Effector CD8-positive, alpha-beta T cell (primary cell): Measurements from ENCODE around the gene WFS1.

Experiments used
- DNase-seq: peaks from one replicate; lab custom pipeline; 2025; lab: John Stamatoyannopoulos, UW

The WFS1 gene

GRCh38 chr4:6262176-6262575 lies 7.5 kb upstream of the WFS1 start:
- no peak for DNase-seq

GRCh38 chr4:6262847-6263487 lies 6.7 kb upstream of the WFS1 start:
- DNase-seq = no peak

- DNase-seq = no peak
These were observed 6.0 kb upstream of the WFS1 start for GRCh38 chr4:6263526-6264224.

- DNase-seq = no peak
These were observed 5.5 kb upstream of the WFS1 start for GRCh38 chr4:6264225-6264540.

DNA sequence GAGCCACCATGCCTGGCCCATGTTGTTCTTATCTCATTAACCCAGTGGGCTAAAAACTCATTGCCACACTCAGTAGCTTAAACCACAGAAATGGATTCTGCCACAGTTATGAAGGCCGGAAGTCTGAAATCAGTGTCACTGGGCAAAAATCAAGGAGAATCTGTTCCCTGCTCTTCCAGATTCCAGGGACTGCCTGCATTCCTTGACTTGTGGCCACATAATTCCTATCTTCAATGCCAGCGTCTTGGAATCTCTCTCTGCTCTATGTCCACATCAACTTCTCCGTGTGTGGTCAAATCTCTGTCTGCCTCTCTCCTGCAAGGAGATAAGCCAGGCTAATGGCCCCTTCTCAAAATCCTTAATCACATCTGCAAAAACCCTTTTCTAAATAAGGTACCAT lies 4.1 kb upstream of the WFS1 start:
- no peak for DNase-seq

- no peak for DNase-seq
These were observed 2.1 kb upstream of the WFS1 start for GRCh38 chr4:6267573-6267972.

DNA sequence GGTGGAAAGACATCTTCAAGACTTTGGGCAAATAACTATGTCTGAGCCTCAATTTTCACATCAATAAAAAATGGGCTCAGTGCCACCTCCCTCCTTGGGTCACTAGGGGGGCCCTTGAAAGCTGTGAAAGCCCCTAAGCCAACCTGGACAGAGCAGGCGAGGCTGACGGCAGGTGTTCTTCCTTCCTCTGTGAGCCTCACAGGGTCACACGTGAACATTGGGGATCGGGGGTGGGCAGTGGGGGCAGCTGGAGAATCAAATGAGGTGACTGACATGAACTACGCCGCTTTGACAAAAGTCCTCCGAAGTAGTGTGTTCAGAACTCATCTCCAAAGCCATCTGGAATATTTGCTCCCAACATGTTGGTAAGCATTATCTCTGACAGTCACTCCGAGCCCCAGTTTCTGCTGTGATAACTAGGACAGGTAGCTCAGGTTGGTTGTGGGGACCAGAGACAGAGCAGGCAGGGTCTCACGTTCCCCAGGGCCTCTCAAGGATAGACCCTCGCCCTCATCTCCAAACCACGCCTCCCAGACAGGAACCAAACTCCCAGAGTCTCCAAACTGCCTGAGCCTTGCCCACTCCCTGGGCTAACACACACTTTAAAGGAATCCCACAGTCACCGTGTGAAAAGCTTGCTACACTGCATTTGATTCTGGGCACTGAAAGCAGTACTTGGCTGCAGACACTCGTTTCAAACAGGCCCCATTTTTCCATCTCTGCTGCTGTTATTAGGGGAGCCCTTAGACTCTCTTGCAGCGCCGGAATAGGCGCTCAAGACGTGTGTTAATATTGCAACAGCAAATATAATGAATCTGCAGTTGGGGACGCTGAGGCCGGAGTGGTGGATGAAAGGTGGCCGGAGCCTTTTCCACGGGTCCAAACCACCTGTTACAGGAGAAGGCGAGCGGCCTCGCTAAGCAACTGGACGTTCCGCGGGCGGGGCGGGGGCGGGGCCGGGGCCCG lies 717 bp upstream of the WFS1 start:
- no peak for DNase-seq

DNA sequence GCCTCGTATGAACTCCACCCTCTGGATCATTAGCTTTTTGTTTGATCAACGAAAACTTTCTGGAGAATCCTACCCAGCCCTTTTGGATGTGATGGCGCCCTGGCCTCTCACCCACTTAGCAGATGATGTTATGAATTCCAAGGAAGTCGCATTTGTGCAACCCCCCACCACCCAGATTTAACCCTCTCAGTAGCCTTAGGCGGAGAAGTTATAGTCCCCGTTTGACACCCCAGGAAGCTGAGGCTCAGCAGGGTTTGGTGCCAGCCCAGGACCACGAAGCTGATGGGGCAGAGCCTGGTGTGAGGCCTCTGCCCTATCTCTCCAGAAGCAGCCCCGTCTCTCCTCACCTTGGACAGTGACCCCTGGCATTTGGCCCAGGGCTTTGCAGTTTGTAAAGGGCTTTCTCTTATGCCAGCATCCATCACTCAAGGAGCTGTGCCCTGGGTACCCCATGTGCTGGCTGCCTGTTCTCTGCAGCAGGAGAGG lies 1.0 kb downstream of the WFS1 start:
- no peak for DNase-seq

DNA sequence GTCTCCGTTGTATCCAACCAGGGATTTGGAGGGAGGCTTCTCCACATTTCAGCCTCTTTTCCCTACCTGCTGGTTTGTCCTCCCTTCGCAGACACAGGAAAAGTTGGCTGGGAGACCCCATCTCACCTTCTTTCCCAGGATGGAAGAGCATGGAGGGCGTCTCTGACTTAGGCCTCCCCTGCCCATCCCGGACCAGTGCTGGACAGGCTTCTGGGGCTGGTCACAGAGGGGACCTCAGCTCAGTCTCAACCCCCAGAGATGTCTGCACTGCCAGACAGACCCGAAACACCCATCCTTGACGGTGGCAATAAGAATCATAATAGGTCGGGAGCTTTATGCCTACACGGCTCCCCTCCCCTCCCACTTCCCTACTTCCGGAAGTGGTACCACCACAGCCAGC lies 1.6 kb downstream of the WFS1 start:
- DNase-seq = no peak

GRCh38 chr4:6271701-6272465 lies 2.2 kb downstream of the WFS1 start:
- DNase-seq = no peak

- DNase-seq = no peak
These were observed 3.4 kb downstream of the WFS1 start for GRCh38 chr4:6272863-6273660.

DNA sequence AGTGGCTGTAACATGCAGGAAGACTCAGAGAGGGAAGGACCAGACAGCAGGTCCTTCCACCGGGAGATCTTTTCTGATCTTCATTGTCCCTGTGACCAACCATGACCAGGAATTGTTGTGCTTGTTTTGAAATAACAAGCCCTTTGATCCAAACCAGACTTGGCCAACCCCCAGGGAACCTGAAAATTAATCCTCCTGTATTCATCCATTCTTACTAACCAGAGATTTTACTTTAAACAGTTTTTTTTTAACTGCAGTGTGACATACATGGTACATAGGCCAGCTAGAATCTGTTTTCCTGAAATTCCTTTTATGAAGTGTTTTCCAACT lies 4.0 kb downstream of the WFS1 start:
- no peak for DNase-seq

DNA sequence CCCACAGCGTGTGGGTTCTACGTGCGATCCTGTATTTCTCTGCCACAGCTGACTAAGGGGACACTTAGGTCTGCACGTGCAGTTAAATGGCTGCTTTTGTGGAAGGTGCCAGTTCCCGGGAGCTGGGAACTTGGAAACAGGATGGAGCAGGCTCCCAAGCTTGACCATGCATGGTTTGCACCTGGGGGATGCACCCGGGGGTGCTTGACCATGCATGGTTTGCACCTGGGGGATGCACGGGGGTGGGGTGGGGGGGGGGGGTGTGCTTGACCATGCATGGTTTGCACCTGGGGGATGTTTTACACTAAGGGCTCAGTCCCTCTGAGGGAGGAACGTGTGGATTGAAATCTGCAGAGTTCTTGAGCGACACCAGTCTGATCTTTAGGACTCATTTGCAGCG lies 5.7 kb downstream of the WFS1 start:
- DNase-seq = no peak

DNA sequence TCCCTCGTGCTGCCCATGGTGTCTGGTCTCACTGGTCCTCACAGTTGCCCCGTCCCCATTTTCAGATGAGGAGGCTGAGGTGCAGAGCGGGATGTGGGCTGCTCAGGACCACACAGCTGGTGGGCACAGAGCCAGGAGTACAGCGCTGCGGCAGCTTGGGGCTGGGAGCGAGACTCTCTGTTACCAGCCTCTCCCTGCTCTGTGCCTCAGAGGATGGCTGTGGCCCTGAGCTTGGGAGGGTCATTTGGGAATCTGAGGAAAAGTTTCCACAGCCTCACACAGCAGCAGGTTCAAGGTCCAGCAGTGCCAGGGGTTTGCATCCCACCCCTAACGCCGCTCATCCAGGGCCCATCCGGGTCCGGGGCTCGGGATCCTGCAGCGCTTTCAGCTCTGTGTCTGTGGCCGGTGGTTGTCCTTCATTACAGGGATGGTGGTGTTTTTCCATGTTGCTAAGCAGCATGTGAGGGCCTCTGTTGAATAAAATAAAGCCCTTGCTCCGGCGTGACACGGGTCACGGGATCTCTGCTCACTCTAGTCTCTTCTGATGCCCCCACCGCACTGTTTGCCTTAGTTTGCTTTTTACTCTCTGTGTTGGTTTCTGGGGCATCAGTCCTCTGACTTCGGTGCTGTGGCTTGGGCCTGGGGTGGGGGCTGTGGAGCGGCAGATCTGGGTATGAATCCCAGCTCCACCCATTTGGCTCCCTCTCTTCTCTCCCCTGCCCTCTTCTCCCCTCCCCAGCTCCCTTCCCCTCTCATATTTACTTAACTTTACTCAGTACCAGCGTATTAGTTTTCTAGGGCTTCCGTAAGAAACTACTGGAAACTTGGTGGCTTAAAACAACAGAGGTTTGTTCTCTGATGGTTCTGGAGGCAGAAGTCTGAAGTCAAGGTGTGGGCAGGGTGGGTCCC lies 6.5 kb downstream of the WFS1 start:
- no peak for DNase-seq

DNA sequence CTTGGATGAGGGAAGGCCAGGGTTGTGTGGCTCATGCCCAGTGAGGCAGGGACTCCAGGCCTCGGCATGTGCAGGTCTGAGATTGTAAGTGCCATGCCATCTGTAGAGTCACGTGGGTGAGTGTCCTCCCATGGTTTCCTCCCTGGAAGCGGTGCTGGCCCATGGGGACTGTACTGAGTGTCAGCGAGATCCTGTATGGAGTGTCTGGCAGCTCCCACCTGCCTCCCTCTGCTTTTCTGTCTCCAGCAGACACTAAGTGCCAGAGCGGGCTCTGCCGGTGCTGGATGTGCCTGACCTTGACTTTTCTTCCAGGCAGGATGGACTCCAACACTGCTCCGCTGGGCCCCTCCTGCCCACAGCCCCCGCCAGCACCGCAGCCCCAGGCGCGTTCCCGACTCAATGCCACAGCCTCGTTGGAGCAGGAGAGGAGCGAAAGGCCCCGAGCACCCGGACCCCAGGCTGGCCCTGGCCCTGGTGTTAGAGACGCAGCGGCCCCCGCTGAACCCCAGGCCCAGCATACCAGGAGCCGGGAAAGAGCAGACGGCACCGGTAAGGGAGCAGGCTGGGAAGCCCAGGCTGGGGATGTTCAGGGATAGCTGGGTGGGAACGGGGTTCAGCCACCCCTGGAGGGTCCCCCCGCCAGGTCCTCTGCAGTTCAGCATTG lies 7.6 kb downstream of the WFS1 start:
- no peak for DNase-seq

DNA sequence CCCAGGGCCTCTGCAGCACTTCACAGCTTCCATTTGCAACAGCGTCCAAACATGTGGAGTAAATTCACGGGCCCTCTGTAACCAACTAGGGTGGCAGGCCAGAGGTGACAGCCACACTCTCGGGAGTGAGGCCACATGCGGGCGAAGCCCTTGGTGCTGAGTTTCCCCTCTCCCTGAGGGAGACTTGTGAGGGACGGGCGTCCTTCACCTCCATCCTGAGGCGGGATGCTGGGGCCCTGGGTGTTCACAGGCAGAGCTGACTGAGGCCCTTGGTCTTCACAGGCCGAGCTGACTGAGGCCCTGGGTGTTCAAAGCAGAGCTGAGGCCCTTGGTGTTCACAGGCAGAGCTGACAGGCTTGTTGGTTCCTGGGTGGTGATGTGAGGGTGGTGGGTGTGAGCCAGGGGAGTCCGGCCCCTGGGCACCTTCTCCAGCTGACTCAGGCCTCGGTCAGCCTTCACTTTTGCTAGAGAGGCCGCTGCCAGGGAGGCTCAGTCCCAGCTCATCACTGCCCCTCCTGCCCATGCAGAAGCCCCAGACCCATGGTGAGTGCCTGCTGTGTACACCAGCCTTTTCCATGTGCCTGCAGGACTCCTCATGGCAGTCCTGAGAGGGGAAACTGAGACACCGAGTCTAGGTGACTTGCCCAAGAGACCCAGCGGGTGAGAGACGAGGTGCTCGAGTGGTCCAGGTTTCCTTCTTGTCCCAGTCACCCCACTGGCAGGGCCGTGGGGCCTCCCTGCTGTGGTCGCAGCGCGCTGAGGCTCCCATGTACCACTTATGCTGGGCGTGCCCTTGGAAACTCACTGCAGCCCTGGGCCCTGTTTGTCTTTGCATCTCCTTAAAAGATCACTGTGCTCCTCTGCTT lies 8.5 kb downstream of the WFS1 start:
- DNase-seq = no peak

DNA sequence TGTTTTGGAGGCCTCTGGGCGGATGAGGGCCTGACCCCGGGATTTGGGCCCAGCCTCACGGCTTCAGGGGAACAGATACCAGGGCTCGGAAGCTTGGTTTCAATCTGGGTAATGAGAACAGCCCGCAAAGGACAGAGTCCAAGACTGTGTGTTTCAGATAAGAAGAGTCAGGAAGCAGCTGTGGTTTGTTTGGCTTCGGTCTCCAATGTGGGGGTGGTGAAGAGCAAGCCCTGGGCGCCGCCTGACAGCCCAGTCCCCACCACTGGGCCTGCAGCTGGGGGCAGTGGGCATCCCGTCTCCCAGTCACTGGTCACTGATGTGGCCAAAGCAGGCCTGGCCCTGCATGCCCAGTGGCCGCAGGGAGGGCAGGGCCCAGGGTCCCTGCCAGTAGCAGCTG lies 9.1 kb downstream of the WFS1 start:
- no peak for DNase-seq

DNA sequence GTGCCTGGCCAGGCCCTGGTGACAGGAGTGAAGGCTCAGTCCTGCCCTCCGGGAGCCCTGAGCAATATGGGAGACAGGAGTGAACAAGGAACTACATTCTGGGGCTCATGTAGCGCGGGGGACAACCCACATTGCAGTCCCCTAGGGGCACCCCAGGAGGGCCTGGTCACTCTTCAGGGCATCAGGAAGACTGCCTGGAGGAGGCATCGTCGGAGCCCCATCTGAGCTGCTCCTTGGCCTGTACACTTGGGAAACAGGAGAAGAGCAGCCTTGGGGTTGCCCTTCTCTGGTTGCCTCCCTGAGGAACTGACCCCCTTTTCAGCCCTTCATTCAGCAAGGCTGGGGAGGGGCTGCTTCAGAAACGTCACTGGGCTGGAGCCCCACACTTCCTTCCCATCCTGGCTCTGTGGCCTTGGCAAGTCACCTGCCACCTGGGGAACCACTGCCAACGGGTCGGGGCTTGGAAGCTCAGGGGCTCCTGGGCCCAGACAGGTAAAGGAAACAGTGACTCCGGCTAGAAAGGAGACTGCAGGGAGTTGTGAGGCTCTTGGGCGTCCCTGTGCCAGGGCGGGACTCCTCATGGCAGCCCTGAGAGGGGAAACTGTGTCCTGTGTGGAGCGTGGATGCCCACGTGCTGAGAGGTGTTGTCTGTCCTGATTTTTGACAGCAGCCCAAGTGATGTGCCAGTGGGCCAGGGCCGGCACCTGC lies 10.1 kb downstream of the WFS1 start:
- DNase-seq = no peak
